T47D (cell line): Measurements from ENCODE around the gene SEC22C.

Experiments
- DNase-seq, 2 experiments: peaks; one replicate each; pipeline versions ENCODE4 v3.0.0 to v3.0.0-alpha.2; 2011 to 2012; ENCODE audit warnings: low read depth in 1 of 2, low spot score in 1 of 2
- JUND ChIP-seq: IDR thresholded peaks from 2 replicates; pipeline ENCODE4 v1.6.1; 2012; ENCODE audit warnings: low read depth
- in situ Hi-C: cut with HindIII; loops from 2 replicates; pipeline ENCODE4 v1.10.0; 2016; ENCODE audit warnings: low sequenced_read_pairs, low pct_unique_long_range_greater_than_20kb

Gene SEC22C

GRCh38 chr3:42503251-42503924, 78.4 kb downstream of the SEC22C start:
- no peak for DNase-seq
- in situ Hi-C loops, result no loop called here
- TF ChIP-seq JUND, result no peak

DNA sequence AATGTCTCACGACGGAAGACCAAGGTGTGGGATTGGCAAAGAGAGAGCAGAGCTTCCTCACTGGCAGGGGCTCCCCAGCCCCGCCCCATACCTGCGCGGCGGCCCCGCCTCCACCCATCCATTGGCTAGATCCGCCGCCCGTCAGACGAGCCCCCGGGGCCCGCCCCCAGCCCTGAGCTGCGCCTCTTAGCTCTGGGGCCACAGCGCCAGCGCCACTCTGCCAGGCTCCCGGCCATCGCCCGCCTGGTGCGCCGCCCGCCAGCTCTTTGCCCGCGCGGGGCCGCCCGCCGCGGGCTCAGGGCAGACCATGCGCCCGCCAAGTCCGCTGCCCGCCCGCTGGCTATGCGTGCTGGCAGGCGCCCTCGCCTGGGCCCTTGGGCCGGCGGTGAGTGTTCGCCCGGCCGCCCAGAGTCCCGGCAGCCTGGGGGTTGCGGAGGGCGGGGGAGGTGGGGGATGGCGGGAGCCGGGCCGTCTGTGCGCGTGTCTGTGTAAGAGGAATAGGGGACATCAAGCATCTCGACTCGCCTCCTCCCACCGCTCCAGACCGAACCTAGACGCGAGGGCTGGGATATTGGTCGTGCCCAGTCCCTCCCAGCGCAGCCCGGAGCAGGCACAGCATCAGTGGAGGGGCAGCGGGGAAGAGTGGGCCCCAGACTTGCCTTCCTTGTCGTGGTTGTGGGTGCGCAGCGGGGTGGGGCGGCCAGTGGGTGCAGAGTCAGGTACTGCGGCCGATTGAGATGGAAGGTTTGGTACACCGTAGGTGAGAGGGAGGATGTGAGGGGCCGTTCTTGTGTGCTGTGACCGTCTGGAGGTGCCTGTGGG, 79.1 kb downstream of the SEC22C start, which contains the start of gene VIPR1:
Gene VIPR1, plus strand, starts transcription at position 215 of the 822 bp plus-strand sequence. Its CDS starts 93 bp downstream, at position 308.
- no peak for TF ChIP-seq JUND
- DNase-seq, result peak; percentile 96 to 97
- in situ Hi-C loops, result no loop called here

DNA sequence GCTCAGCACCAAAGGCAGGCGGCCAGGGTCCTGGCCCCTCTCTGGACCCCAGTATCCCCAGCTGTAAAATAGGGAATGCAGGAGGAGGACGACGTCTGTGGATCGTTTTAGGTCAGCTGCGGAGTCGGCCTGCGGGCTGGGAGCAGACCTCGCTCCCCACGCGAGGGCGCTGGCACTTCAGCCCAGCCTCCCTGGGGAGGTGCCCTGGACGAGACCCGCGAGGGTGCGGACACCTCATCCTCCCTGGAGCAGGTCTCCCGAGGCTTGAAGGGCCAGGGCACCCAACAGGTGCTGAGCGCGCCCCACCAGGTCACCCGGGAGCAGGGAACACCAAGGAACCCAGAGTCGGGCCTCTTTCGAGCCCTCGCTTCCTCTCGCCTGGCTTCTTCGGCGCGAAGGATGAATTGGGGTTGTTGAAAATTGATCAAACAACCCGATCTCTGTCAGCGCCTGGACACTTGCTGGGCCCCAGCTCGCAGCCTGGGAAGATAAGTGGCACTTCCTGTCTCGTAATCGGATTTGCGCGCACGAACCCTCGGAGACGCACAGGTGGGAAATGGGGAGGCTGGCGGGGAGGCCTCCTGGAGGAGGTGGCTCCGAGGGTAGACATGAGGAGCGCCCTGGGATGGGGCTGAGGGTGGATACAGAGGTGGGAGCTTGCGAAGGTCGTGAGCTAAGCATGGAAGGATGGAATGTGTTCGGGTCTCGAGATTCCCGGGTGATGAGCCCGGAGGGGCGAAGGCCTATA, 79.9 kb downstream of the SEC22C start:
- in situ Hi-C loops, result no loop called here
- no peak for TF ChIP-seq JUND
- DNase-seq, result peak; percentile 85 to 90

DNA sequence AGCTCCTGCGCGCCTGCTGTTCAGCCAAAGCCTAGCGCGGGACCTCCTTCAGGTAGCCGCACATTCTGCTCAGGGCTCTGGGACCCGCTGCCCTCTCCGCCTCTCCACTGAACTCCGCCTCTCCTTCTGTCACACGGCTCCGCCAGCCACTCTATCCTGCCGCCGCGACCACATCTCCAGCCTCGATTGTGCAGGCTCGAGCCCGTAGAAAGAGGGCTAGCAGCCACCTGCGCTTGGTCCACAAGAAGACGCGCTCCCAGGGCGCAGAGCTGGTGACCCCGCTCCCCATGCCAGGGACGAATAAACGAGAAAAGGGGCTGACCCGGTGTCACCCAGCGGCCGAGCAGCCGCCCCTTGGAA, 80.5 kb downstream of the SEC22C start:
- DNase-seq, result no peak
- in situ Hi-C loops, result no loop called here
- TF ChIP-seq JUND, result no peak

DNA sequence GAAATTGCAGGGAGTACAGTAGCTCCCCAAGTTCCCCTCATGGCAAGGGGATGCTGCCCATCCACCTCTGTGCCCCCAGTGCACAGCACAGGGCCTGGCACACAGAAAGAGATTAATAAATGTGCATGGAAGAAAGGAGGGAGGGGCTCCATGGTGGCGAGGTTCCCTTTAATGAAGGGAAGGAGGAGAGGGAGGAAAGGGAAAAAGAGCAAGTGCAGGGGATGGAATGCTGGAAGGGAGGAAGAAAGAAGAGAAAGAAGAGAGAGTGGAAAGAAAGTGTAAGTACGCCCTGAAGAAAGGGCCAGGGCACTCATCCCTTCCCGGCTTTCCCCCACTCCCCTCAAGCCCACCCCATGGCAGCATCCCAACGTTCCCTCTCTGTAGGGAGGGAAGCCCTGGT, 80.9 kb downstream of the SEC22C start:
- no peak for TF ChIP-seq JUND
- in situ Hi-C loops, result no loop called here
- no peak for DNase-seq

DNA sequence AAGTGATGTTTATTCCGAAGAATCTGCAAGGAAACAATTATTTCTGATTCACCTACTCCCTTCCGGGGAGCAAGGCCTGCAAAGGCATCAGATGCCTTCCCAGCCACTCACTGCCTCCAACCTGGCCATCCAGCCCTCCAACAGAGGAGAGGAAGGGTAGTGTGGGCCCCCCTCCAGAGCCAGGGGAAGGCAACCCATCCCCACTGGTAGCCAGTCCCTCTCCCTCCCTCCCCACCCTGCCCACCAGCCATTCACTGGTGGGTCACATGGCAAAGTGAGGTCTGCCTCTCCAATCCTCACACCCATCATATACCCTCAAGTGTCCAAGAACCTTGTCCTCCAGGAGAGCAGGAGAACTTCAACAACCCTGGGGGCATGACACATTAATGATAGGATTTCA, 81.7 kb downstream of the SEC22C start:
- TF ChIP-seq JUND, result no peak
- DNase-seq, result no peak
- in situ Hi-C loops, result no loop called here

- no peak for DNase-seq
- in situ Hi-C loops, result no loop called here
- TF ChIP-seq JUND, result no peak
Observed at GRCh38 chr3:42499478-42499871, 82.3 kb downstream of the SEC22C start.

DNA sequence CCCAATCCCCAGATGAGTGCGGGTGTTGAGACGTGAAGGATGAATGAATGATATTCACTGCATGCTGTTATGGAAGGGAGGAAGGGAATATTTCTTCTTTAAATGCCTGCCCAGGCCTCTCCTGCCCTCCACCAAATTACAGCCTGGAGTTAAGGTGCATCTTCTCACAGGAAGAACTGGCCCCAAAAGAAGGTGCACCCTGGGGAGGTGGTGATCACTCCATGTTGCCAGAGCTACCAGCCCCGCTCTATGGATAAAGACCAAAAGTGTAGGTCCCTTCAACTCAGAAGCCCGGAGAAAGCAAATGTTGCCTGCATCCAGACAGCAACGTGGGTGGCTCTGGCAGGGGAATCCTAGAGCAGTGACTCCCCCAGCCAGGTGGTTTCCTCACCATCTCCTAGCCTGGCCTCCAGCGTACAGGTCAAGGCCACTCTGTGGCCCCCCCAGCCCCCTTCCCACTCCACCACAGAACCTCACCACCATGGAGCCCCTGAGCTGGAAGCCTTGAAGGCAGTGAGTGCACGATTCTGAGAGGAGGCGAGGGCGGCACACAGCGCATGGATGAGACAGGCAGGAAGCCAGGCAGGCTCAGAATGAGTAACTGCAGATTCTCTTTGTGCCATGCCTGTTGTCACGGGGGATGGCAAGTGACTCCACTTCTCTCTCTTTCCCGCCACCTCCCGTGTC, 82.8 kb downstream of the SEC22C start:
- DNase-seq, result no peak
- in situ Hi-C loops, result no loop called here
- TF ChIP-seq JUND, result no peak

GRCh38 chr3:42498034-42498433, 83.7 kb downstream of the SEC22C start:
- TF ChIP-seq JUND, result no peak
- DNase-seq, result no peak
- in situ Hi-C loops, result no loop called here
